HL-60/S4 treated with retinoic acid at 250 ng/mL for 4 days and 3 days (cell line): ENCODE results near the gene EFCAB3.
"Not testable (repeated sequence)": the region's sequence is repeated elsewhere in the genome, so short reads cannot be mapped to it uniquely, and the experiment has no call there.

Experiments
- in situ Hi-C: fragments of 300-500 bp; cut with MboI; formaldehyde crosslinking; loops from 2 replicates; pipeline ENCODE4 v1.7.0; 2022; ENCODE audit warnings: low sequenced_read_pairs

EFCAB3 gene

DNA sequence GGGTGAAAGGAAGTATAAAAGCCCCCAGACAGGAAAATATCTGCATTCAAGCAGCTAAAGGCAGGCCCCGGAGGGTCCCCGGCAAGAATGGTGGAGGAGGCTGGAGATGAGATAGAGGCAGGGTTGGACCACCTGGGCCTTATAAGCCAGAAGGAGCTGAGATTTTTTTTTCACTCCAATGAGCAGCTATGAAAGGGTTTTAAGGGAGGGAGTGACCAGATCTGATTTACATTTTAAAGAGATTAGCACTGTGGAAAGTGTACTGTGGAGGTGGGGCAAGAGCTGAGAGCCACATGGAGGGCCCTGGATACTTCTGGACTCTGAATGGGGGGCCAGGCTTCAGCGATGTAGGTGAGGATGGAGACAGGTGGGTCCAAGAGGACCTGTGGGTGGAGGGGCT is 84.1 kb downstream of the EFCAB3 start:
- in situ Hi-C loops, result not testable (repeated sequence)

DNA sequence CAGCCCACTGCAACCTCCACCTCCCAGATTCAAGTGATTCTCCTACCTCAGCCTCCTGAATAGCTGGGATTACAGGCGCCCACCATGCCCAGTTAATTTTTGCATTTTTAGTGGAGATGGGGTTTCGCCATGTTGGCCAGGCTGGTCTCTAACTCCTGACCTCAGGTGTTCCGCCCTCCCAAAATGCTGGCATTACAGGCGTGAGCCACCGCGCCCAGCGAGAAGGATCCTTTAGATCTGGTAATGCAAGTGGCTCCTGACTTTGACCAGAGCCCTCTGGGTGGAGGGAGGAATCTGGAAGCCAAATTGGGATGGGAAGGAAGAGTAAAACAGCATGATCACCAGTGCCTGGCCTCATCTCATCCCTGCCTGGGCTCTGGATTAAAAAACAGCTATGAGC is 84.9 kb downstream of the EFCAB3 start:
- in situ Hi-C loops, result not testable (repeated sequence)
